Natural killer cell (primary cell): ENCODE data around the gene TDP1. TPM values are rescaled to one million over a fixed set of nuclear protein-coding genes. Genes with fewer than 3 reads are reported as not detected.
A peak's percentile ranks its signal among the peaks of the same experiment; 100 is the strongest.

ENCODE experiments used
- ATAC-seq, 3 donors: fragments of 150-1000 bp in 2 of 3; fragments of 200-7000 bp in 1 of 3; cut with Tn5 transposase; 1 replicate in 1 of 3; 2 replicates in 2 of 3; pipeline ENCODE4 v1.10.0; 2021; ENCODE audit warnings: mild to moderate bottlenecking in 2 of 3, moderate library complexity in 2 of 3
- DNase-seq, 2 donors: peaks; one replicate each; pipeline versions ENCODE4 v3.0.0 to v3.0.0-alpha.2; 2013 to 2021; ENCODE audit warnings: mixed read lengths in 1 of 2
- H3K27ac ChIP-seq: one replicate; pipeline ENCODE4 v1.5.1; 2013; ENCODE audit warnings: mild to moderate bottlenecking, low read length
- H3K27me3 ChIP-seq: one replicate; pipeline ENCODE4 v1.6.1; 2013; ENCODE audit warnings: low read length; ENCODE audit not compliant: control insufficient read depth, insufficient read depth
- H3K36me3 ChIP-seq: one replicate; pipeline ENCODE4 v1.6.1; 2013; ENCODE audit warnings: low read length; ENCODE audit not compliant: control insufficient read depth, insufficient read depth
- H3K4me1 ChIP-seq: one replicate; pipeline ENCODE4 v1.6.1; 2013; ENCODE audit warnings: low read length; ENCODE audit not compliant: control insufficient read depth, insufficient read depth
- H3K4me3 ChIP-seq: one replicate; pipeline ENCODE4 v1.5.1; 2013; ENCODE audit warnings: low read length
- H3K9me3 ChIP-seq: one replicate; pipeline ENCODE4 v1.6.1; 2013; ENCODE audit warnings: low read length; ENCODE audit not compliant: control insufficient read depth, insufficient read depth
- H3K27ac Mint-ChIP-seq, 2 donors: one replicate each; pipeline ENCODE4 v1.8.0; 2022; ENCODE audit warnings: mild to moderate bottlenecking in 2 of 2, mixed read lengths in 2 of 2, moderate library complexity in 1 of 2
- H3K27me3 Mint-ChIP-seq, 2 donors: one replicate each; pipeline ENCODE4 v1.8.0; 2022; ENCODE audit warnings: low read depth in 2 of 2, mixed read lengths in 2 of 2
- H3K36me3 Mint-ChIP-seq: one replicate; pipeline ENCODE4 v1.8.0; 2022; ENCODE audit warnings: mixed read lengths
- H3K4me1 Mint-ChIP-seq, 2 donors: one replicate each; pipeline ENCODE4 v1.8.0; 2022; ENCODE audit warnings: mixed read lengths in 2 of 2
- H3K4me3 Mint-ChIP-seq: one replicate; pipeline ENCODE4 v1.8.0; 2022; ENCODE audit warnings: mild to moderate bottlenecking, moderate library complexity, mixed read lengths
- H3K9me3 Mint-ChIP-seq, 2 donors: one replicate each; pipeline ENCODE4 v1.8.0; 2022; ENCODE audit warnings: mixed read lengths in 2 of 2
- WGBS: methylation state at CpG from one replicate; pipeline ENCODE4 v1.1.7; 2013; ENCODE audit warnings: missing lambda C conversion rate; ENCODE audit not compliant: insufficient coverage; 5-methylcytosine and 5-hydroxymethylcytosine counted together
- intact Hi-C: fragments of 100-400 bp; cut with micrococcal nuclease; formaldehyde crosslinking; loops from one replicate; pipeline ENCODE4 v1.14.2; 2022
- total RNA-seq, 4 donors: library from RNA; stranded (reverse); fragments of 120-200 nt in 1 of 4; gene quantifications; one replicate each; pipeline versions ENCODE4 v1.2.3 to v1.2.4, GENCODE V29; 2013 to 2022
- TF ChIP-seq, protein P1 (sequence below): fragments of 200-600 bp; IDR thresholded peaks from one replicate; pipeline ENCODE4 v1.8.0; 2022; ENCODE audit warnings: antibody characterized with exemption

TDP1 gene
- total RNA-seq, 3 donors from 2014 or later (not counting 1 experiment from before 2014, with no cell fraction given), result 41.8 to 59.6 (median 54.3) TPM

DNA sequence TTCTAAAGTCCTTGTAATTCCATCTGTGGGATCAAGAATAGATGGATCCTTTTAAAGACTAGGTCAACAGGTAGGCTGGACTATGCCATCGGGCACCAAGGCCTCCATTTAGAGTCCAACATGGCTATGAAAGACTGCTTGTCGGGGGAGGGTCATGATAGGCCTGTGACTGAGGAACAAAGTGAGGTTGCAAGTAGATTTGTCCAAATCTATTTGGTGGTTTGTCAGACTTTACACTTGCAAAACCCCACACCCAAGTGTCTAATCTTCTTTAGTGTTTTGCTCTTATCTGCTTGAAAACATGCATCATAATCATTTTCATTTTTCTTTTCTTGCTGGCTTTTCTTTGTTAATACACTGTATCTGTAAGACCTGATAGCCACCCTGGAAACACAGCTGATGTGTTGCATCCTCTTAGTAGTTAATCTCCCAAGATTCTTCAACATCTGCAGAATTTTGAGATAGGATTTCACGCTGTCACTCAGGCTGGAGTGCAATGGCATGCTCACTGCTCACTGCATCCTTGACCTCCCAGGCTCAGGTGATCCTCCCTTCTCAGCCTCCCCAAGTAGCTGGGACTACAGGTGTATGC, 50.3 kb downstream of the TDP1 start:
- H3K36me3 ChIP-seq, result peaks cover 32% of the 10 kb centered on the region
- intact Hi-C loops, result no loop called here
- no peaks in the 10 kb centered on the region for H3K9me3 Mint-ChIP-seq
- no peaks in the 10 kb centered on the region for H3K27me3 Mint-ChIP-seq
- H3K9me3 ChIP-seq, result no peaks in the 10 kb centered on the region
- peaks cover 37 to 39% of the 10 kb centered on the region in 2 donors for H3K4me1 Mint-ChIP-seq
- no peak overlapping the region for H3K4me3 ChIP-seq
- ATAC-seq (peak; percentile 65 to 77 (median 71)), DNase-seq (no peak)
- no peak overlapping the region for H3K27ac ChIP-seq
- TF ChIP-seq, protein P1, sequence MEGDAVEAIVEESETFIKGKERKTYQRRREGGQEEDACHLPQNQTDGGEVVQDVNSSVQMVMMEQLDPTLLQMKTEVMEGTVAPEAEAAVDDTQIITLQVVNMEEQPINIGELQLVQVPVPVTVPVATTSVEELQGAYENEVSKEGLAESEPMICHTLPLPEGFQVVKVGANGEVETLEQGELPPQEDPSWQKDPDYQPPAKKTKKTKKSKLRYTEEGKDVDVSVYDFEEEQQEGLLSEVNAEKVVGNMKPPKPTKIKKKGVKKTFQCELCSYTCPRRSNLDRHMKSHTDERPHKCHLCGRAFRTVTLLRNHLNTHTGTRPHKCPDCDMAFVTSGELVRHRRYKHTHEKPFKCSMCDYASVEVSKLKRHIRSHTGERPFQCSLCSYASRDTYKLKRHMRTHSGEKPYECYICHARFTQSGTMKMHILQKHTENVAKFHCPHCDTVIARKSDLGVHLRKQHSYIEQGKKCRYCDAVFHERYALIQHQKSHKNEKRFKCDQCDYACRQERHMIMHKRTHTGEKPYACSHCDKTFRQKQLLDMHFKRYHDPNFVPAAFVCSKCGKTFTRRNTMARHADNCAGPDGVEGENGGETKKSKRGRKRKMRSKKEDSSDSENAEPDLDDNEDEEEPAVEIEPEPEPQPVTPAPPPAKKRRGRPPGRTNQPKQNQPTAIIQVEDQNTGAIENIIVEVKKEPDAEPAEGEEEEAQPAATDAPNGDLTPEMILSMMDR, result no peak
- 80% methylated on average over 3 of the region's 3 CpGs for WGBS
- H3K4me3 Mint-ChIP-seq, result peak overlapping the region; percentile 45
- no peaks in the 10 kb centered on the region for H3K36me3 Mint-ChIP-seq
- H3K27me3 ChIP-seq, result no peaks in the 10 kb centered on the region
- H3K27ac Mint-ChIP-seq, result peak overlapping the region; percentile 56 to 74
- H3K4me1 ChIP-seq, result peaks cover 4% of the 10 kb centered on the region

DNA sequence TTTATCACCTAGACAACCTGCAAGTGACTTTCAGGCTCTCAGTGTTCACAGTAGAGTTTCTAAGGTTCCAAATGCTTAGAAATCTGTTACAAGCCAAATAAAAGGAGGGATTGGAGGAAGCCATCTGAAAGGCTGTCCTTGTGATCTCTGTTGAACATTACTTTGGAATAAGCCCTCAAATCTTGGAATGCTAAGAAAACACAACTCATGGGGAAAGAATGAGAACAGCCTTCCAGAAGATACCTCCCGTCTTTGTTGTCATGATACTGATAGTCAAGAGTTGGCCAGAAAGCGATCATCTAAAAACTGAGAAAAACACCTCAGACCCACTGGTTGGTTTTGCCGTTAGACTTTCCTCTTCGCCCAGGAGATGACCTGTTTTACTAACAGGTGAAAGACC, 61.6 kb downstream of the TDP1 start:
- Histone ChIP-seq H3K27me3 (no peaks in the 10 kb centered on the region), H3K9me3 (no peaks in the 10 kb centered on the region), H3K36me3 (peaks cover 39% of the 10 kb centered on the region), H3K4me1 (no peaks in the 10 kb centered on the region), H3K27ac (no peak overlapping the region), H3K4me3 (no peak overlapping the region)
- no peak overlapping the region for H3K4me3 Mint-ChIP-seq
- TF ChIP-seq, protein P1, result no peak
- WGBS, result 95% methylated on average over 4 of the region's 4 CpGs
- peaks cover 6 to 14% of the 10 kb centered on the region in 2 donors for H3K4me1 Mint-ChIP-seq
- ATAC-seq (no peak), DNase-seq (no peak)
- peaks cover 7% of the 10 kb centered on the region for H3K36me3 Mint-ChIP-seq
- H3K27me3 Mint-ChIP-seq, result no peaks in the 10 kb centered on the region
- no peaks in the 10 kb centered on the region for H3K9me3 Mint-ChIP-seq
- no peak overlapping the region for H3K27ac Mint-ChIP-seq
- intact Hi-C loops, result no loop called here

DNA sequence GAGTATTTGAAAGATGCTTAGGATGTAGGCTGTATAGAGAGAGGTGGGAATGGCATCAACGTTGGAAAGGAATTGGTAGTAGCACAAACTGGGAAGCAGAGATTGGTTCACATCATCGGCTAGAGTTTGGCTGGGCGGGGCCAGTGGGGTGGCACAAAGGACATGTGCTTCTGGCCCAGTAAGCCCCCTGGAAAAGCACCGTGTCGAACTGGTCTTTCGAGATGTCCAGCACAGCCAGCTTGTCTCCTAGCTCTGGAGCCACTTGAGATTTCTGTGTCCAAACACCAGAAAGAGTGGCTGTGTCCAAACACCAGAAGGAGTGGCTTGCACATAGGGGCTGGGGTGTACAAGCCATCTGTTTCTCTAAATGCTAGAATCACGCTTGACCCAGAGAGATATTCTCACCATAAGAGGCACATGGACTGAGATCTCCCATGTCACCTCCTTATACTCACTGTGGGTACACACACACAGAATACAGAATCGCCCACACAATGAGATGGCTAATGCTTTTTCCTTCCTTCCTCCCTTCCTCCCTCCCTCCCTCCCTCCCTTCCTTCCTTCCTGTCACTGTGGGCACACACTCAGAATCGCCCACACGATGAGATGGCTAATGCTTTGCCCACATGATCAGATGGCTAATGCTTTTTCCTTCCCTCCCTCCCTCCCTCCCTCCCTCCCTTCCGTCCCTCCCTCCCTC, 64.2 kb downstream of the TDP1 start:
- Mint-ChIP-seq H3K4me1 (peaks cover 6 to 19% of the 10 kb centered on the region in 2 donors), H3K9me3 (no peaks in the 10 kb centered on the region), H3K36me3 (peaks cover 7% of the 10 kb centered on the region), H3K27ac (peak overlapping the region in 1 of 2 donors; percentile 46), H3K4me3 (no peak overlapping the region), H3K27me3 (no peaks in the 10 kb centered on the region)
- WGBS, result 88% methylated on average over 10 of the region's 11 CpGs
- Histone ChIP-seq H3K27me3 (no peaks in the 10 kb centered on the region), H3K9me3 (no peaks in the 10 kb centered on the region), H3K4me3 (no peak overlapping the region), H3K36me3 (peaks cover 41% of the 10 kb centered on the region), H3K4me1 (no peaks in the 10 kb centered on the region), H3K27ac (no peak overlapping the region)
- TF ChIP-seq, protein P1, result no peak
- DNase-seq (no peak), ATAC-seq (no peak)
- intact Hi-C loops, result no loop called here
